Fibroblast of skin of right biceps (primary cell): ENCODE data around the gene ETV3L.
A peak's percentile ranks its signal among the peaks of the same experiment; 100 is the strongest.
"Not testable (repeated sequence)": the region's sequence is repeated elsewhere in the genome, so short reads cannot be mapped to it uniquely, and the experiment has no call there.

Source experiments
- DNase-seq: peaks from one replicate; pipeline ENCODE4 v3.0.0-alpha.2; 2013

ETV3L gene

DNA sequence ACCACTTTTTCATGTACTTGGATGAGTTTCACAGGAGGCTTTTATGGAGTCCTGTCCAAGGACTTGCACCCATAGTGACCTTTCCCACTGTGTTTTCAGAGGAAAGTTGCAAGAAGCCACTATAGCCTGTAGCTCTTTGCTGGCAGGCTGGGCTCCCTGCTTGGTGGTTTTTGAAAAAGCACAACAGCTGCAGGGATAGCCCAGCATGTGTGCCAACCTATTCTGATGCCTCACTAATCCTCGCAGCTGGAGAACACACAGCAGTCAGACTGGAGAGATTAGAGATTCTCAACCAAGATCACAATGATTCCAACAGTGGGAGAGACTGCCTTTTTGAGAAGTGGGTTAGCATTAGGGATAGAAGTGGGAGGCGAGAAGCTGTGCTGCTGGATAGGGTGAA lies 30.0 kb downstream of the ETV3L start:
- no peak for DNase-seq

- DNase-seq, result not testable (repeated sequence)
Observed at GRCh38 chr1:157059241-157059640, 40.4 kb downstream of the ETV3L start.

DNA sequence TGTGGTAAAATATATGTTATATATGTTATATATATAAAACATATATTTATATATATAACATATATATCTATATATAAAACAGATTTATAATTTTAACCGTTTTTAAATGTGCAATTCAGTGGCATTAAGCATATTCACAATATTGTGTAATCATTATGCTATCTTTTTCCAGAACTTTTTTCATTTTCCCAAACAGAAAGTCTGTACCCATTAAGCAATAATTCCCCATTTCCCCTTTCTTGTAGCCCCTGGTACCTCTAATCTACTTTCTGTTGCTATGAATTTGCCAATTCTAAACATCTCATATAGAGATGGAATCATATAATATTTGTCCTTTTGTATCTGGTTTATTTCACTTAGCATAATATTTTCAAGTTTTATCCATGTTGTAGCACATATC lies 43.3 kb downstream of the ETV3L start:
- DNase-seq, result no peak

DNA sequence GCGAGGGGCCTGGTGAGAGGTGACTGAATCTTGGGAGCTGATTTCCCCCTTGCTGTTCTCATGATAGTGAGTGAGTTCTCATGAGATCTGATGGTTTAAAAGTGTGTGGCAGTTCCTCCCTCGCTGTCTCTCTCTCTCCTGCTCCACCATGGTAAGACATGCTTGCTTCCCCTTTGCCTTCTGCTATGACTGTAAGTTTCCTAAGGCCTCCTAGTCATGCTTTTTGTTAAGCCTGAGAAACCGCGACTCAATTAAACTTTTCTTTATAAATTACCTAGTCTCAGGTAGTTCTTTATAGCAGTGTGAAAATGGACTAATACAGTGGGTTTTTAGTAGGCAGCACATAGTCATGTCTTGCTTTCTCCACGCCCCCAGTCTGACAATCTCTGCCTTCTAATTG lies 43.9 kb downstream of the ETV3L start:
- not testable (repeated sequence) for DNase-seq

DNA sequence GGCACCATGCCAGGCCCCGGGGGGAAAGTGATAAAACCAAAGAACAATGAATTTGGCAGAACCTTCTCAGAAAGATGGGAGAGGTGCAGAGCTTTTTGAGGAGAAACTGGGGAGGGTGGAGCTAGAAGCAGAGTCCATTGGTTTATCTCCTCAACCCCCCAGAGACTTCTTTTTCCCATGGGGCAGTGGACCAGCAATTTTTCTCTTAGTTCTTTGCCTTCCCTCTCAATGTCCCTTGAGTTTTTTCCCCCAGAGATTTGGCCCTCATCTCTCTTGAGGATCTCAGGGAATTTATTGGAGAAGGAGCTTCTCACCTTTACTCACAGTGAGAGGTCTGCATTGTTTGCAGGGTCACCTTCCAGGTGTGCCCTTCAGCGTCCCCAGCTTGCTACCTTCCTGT lies 48.8 kb downstream of the ETV3L start:
- no peak for DNase-seq

- no peak for DNase-seq
Observed at GRCh38 chr1:157047062-157047410, 52.6 kb downstream of the ETV3L start.

DNA sequence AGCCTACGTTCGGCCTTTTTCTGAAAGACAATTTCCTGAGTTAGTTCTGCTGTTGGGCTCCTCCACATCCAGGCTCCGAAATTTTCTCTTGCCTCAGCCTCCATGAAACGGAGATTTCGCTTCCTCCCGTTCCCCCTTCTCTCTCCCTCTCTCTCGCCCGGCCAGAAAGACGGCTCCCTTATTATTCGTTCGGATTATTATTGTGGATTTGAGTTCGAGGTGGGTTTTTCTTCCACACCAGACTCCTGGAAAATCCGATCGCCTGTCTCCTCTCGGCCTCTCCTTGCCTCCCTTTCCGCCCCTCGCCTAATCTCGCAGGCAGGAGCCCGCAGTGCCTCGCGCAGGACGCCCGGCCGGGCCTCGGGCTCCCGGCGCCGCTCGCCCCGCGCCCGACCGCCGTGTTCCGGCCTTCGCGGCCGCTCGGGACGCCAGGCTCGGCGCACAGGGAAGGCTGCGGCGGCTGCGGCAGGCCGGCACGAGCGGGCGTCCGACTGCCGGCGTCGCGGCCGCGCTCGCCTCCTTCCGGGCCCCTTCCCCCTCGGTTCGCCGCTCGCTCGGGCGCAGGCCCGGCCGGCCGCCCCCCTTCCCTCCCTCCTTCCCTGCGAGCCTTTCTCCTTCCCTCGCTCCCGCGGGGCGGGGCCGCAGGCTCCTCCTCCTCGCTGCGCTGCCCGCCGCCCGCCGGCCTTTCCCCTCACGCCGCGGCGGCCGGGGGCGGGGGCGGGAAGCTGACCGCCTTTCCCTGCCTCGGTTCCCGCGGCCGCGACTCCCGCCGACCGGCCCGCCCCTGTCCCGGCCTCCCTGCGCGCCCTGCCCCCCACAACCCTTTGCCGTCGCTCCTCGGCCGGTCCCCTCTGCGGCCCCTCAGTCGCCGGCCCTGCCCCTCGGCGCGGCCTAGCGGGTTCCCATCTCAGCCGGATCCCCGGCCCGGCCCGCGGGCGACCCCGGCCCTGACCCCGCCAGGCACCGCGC lies 54.1 kb downstream of the ETV3L start, which contains the start of gene ARHGEF11:
Gene ARHGEF11, minus strand, starts transcription at position 493 of the 969 bp plus-strand sequence. CDS start 1,412 bp downstream, outside the sequence.
- DNase-seq, result peak; percentile 92

GRCh38 chr1:157044326-157044725 lies 55.3 kb downstream of the ETV3L start:
- DNase-seq, result no peak

- DNase-seq, result no peak
Observed at GRCh38 chr1:157043685-157044084, 55.9 kb downstream of the ETV3L start.

- DNase-seq, result no peak
Observed at GRCh38 chr1:157042846-157043245, 56.8 kb downstream of the ETV3L start.
